Measurements from ENCODE around the gene FNIP2. TPM values are rescaled to one million over a fixed set of nuclear protein-coding genes. Genes with fewer than 3 reads are reported as not detected.

The FNIP2 gene
- total and polyA plus RNA-seq, 2 experiments from 2014 or later: 1.8 to 22.4 TPM

DNA sequence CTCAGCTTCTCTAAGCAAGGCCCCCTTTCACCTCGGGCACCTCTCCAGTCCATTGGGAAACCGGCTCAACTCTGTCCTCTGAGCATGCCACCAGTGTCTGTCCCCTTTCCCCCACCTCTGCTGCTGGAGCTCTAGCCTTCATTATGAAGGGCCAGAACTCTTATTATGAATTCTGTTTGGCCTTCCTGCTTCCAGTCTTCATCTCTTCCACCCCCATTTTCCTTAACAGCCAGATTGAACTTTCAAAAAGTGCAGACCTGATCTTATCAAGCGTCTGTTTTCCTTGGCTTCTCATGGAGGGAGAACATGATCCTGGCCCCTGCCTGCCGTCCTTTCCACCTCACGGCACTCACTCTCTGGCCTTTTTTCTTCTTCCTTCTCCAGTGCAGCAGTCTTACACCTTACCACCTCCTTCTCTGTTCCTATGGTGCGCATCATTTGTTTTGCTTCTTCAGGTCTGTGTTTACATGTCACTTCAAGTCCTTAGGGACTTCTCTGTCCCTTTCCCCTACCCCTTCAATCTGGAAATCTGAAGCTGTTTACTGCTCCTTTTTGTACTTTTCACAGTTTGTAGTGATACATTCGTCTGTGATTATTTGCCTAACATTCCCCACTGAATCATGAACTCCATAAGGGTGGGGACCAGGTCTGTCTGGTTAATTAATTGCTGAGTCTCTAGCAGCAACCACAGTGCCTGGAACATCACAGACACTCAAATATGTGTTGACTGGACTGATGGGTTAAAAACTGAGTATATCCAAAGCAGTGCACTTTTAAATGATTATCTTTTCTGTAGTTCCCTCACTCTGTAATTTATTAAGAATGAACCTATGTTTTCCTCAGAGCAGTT lies 55.8 kb downstream of the FNIP2 start:
- H3F3A ChIP-seq (ENCODE audit: insufficient read depth): peaks cover 30% of the 10 kb centered on the region
- H3K4me2 ChIP-seq (ENCODE audit: unreplicated experiment): peak overlapping the region; percentile 32
- no peaks in the 10 kb centered on the region for H3K9me3 ChIP-seq (ENCODE audit: low read depth)
- in situ Hi-C loops (cut with MboI): no loop called here
- peak; percentile 67 for DNase-seq
- 71 to 73% methylated on average over 7 of the region's 7 CpGs for WGBS, 2 experiments (ENCODE audit: low coverage in 1 of 2, low lambda C conversion rate in 2 of 2, missing lambda C conversion rate in 2 of 2)
- peaks cover 52% of the 10 kb centered on the region for H3K4me1 ChIP-seq (ENCODE audit: insufficient read depth)
- no peaks in the 10 kb centered on the region for H3K27me3 ChIP-seq (replicated peaks; ENCODE audit: insufficient read depth)
- peaks cover 40% of the 10 kb centered on the region for H3K79me2 ChIP-seq (ENCODE audit: insufficient read depth)
- TF ChIP-seq EZH2phosphoT487 (IDR thresholded peaks at IDR 0.05; ENCODE audit: insufficient read depth, low read depth) (no peak), EZH2 (IDR thresholded peaks at IDR 0.05; ENCODE audit: insufficient read depth, poor library complexity, severe bottlenecking) (no peak)
- H4K20me1 ChIP-seq (ENCODE audit: insufficient read depth): no peaks in the 10 kb centered on the region
- H2AFZ ChIP-seq: no peak overlapping the region
- no peak overlapping the region for H3K4me3 ChIP-seq
- H3K9me2 ChIP-seq (ENCODE audit: insufficient read depth): no peaks in the 10 kb centered on the region
- H3K36me3 ChIP-seq (ENCODE audit: low read depth): peaks cover 3% of the 10 kb centered on the region; the same call in 1 of the 2 replicates
- peak overlapping the region; percentile 67 for H3K27ac ChIP-seq
- peak overlapping the region; percentile 55 for H3K9ac ChIP-seq

DNA sequence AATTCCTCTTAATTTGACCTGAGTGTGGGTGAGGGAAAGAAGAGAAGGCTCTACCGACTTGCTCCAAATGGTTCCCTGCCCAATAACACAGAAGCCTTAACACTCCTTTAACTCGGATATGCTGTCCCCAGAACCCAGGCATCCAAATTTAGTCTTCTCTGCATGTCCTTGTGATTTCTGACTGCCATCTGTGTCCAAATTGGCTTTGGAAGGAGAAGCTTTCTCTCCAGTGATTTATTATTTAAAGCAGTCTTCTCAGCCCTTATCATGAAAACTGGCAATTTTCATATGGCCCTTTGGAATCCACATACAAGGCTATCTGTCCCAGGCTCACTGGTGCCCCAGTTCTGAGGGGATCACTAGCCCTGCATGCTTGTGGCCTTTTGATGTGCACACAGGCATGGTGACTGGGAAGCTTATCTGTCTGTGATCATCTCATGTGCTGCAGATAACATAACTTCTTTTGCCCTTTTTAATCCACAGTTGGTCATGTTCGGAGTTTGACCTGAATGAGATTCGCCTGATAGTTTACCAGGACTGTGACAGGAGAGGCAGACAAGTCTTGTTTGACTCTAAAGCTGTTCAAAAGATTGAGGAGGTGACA lies 56.7 kb downstream of the FNIP2 start:
- Histone ChIP-seq H4K20me1 (ENCODE audit: insufficient read depth) (no peaks in the 10 kb centered on the region), H3K4me1 (ENCODE audit: insufficient read depth) (peaks cover 43% of the 10 kb centered on the region), H3F3A (ENCODE audit: insufficient read depth) (peaks cover 30% of the 10 kb centered on the region), H3K4me3 (no peak overlapping the region), H3K4me2 (ENCODE audit: unreplicated experiment) (peak overlapping the region; percentile 32), H3K79me2 (ENCODE audit: insufficient read depth) (peaks cover 31% of the 10 kb centered on the region), H3K27me3 (replicated peaks; ENCODE audit: insufficient read depth) (no peaks in the 10 kb centered on the region), H3K9ac (peak overlapping the region; percentile 55), H2AFZ (no peak overlapping the region), H3K9me2 (ENCODE audit: insufficient read depth) (no peaks in the 10 kb centered on the region), H3K36me3 (ENCODE audit: low read depth) (peaks cover 6% of the 10 kb centered on the region; the same call in 1 of the 2 replicates), H3K9me3 (ENCODE audit: low read depth) (no peaks in the 10 kb centered on the region), H3K27ac (peak overlapping the region; percentile 67)
- DNase-seq: no peak
- in situ Hi-C loops (cut with MboI): no loop called here
- no peak for TF ChIP-seq EZH2 (IDR thresholded peaks at IDR 0.05; ENCODE audit: insufficient read depth, poor library complexity, severe bottlenecking)
- TF ChIP-seq EZH2phosphoT487 (IDR thresholded peaks at IDR 0.05; ENCODE audit: insufficient read depth, low read depth): no peak
- whole genome bisulfite sequencing, 2 experiments (ENCODE audit: low coverage in 1 of 2, low lambda C conversion rate in 2 of 2, missing lambda C conversion rate in 2 of 2): 66 to 72% methylated on average over 4 of the region's 4 CpGs

DNA sequence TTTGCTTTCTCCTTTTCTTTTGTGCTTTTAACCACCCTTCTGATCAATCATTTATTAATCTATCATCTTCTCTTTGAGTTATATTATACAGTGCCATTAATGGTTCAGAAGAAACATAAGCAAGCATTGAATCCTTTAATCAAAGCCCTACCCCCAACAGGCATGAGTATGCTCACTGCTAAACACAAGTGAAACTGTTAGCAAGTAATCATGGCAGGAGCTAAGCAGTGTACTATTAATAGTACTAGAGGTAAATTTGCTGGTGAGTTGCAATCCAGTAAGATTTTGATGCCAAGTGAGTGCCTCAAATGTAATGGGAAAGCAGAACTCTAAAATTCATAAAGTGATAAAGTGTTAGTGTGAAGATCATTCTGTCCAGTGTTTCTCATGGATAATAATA lies 57.2 kb downstream of the FNIP2 start:
- H3K4me2 ChIP-seq (ENCODE audit: unreplicated experiment): no peak overlapping the region
- H3K4me3 ChIP-seq: no peak overlapping the region
- H3K9me3 ChIP-seq (ENCODE audit: low read depth): no peaks in the 10 kb centered on the region
- H3F3A ChIP-seq (ENCODE audit: insufficient read depth): peaks cover 30% of the 10 kb centered on the region
- H4K20me1 ChIP-seq (ENCODE audit: insufficient read depth): no peaks in the 10 kb centered on the region
- H3K27me3 ChIP-seq (replicated peaks; ENCODE audit: insufficient read depth): no peaks in the 10 kb centered on the region
- H3K27ac ChIP-seq: no peak overlapping the region
- DNase-seq: peak; percentile 28
- H3K9me2 ChIP-seq (ENCODE audit: insufficient read depth): no peaks in the 10 kb centered on the region
- peaks cover 26% of the 10 kb centered on the region for H3K79me2 ChIP-seq (ENCODE audit: insufficient read depth)
- in situ Hi-C loops (cut with MboI): no loop called here
- H2AFZ ChIP-seq: no peak overlapping the region
- no peak overlapping the region for H3K9ac ChIP-seq
- H3K36me3 ChIP-seq (ENCODE audit: low read depth): peaks cover 6% of the 10 kb centered on the region; the same call in 1 of the 2 replicates
- peaks cover 38% of the 10 kb centered on the region for H3K4me1 ChIP-seq (ENCODE audit: insufficient read depth)
- TF ChIP-seq EZH2phosphoT487 (IDR thresholded peaks at IDR 0.05; ENCODE audit: insufficient read depth, low read depth) (no peak), EZH2 (IDR thresholded peaks at IDR 0.05; ENCODE audit: insufficient read depth, poor library complexity, severe bottlenecking) (no peak)

DNA sequence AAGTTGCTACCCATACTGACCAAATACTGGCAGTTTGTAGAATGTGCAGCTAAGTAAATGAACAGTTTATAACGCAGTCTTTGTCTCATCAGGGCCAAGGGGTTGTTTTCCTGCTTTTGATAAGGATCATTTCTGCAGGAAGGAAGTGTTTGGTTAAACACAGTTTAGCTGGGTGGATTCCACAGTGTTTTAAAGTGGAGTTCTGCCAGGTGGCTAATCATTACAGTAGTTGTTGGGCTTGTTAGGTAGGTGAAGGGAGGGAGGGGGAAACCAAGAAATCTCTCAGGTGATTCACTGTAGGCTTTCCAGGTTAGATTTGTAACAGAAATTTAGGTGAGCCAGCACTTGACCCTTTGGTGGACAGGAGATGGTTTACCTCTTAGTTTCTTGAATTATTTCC lies 58.1 kb downstream of the FNIP2 start:
- Histone ChIP-seq H3K27me3 (replicated peaks; ENCODE audit: insufficient read depth) (no peaks in the 10 kb centered on the region), H3K9me3 (ENCODE audit: low read depth) (no peaks in the 10 kb centered on the region), H4K20me1 (ENCODE audit: insufficient read depth) (no peaks in the 10 kb centered on the region), H3K9ac (no peak overlapping the region), H3K36me3 (ENCODE audit: low read depth) (peaks cover 7% of the 10 kb centered on the region; the same call in 1 of the 2 replicates), H3K79me2 (ENCODE audit: insufficient read depth) (peaks cover 25% of the 10 kb centered on the region; the same call in 1 of the 2 replicates), H3K4me2 (ENCODE audit: unreplicated experiment) (no peak overlapping the region), H3K9me2 (ENCODE audit: insufficient read depth) (no peaks in the 10 kb centered on the region), H3K4me3 (no peak overlapping the region), H2AFZ (no peak overlapping the region), H3F3A (ENCODE audit: insufficient read depth) (peaks cover 30% of the 10 kb centered on the region), H3K27ac (no peak overlapping the region), H3K4me1 (ENCODE audit: insufficient read depth) (peaks cover 31% of the 10 kb centered on the region)
- 95 to 98% methylated on average over 1 of the region's 1 CpG for WGBS, 2 experiments (ENCODE audit: low coverage in 1 of 2, low lambda C conversion rate in 2 of 2, missing lambda C conversion rate in 2 of 2)
- DNase-seq: no peak
- no peak for TF ChIP-seq EZH2phosphoT487 (IDR thresholded peaks at IDR 0.05; ENCODE audit: insufficient read depth, low read depth)
- no peak for TF ChIP-seq EZH2 (IDR thresholded peaks at IDR 0.05; ENCODE audit: insufficient read depth, poor library complexity, severe bottlenecking)
- in situ Hi-C loops (cut with MboI): no loop called here
